K562 (cell line): ENCODE results near the gene TIMM44. TPM values are rescaled to one million over a fixed set of nuclear protein-coding genes. Genes with fewer than 3 reads are reported as not detected.
A peak's percentile ranks its signal among the peaks of the same experiment; 100 is the strongest.

Experiments used
- BACH1 ChIP-seq: fragments of 200-800 bp; sonication (Bioruptor generic); IDR thresholded peaks from 2 replicates; pipeline ENCODE4 v1.6.1; 2016; ENCODE audit warnings: missing genetic modification characterization, missing compliant biosample characterization
- BCL6 ChIP-seq: fragments of 250-450 bp; sonication (Bioruptor Pico); IDR thresholded peaks from 2 replicates; pipeline ENCODE4 v1.4.0; 2020
- CBX5 ChIP-seq: IDR thresholded peaks from 2 replicates; pipeline ENCODE4 v1.6.1; 2014; ENCODE audit warnings: low read depth, borderline replicate concordance
- CHD2 ChIP-seq: IDR thresholded peaks from 2 replicates; pipeline ENCODE4 v1.6.1; 2011; ENCODE audit warnings: low read depth, low read length
- DIDO1 ChIP-seq: fragments of 450-650 bp; IDR thresholded peaks from 2 replicates; pipeline ENCODE4 v1.6.1; 2016; ENCODE audit warnings: low read depth, missing biosample characterization, missing genetic modification characterization
- GABPB2 ChIP-seq: fragments of 250-450 bp; sonication (Bioruptor Pico); conservative IDR thresholded peaks from 2 replicates; pipeline ENCODE4 v1.5.1; 2021; ENCODE audit warnings: mild to moderate bottlenecking
- GTF2A2 ChIP-seq: IDR thresholded peaks from 2 replicates; pipeline ENCODE4 v1.6.1; 2016; ENCODE audit warnings: mild to moderate bottlenecking, missing genetic modification characterization, missing compliant biosample characterization
- KHSRP ChIP-seq: fragments of 450-650 bp; IDR thresholded peaks from 2 replicates; pipeline ENCODE4 v1.6.1; 2017
- LCOR ChIP-seq: sonication (generic); formaldehyde crosslinking; IDR thresholded peaks from 2 replicates; pipeline ENCODE4 v1.8.0; 2022; ENCODE audit warnings: mild to moderate bottlenecking, missing genetic modification reagents
- MLX ChIP-seq, 2 experiments: fragments of 450-650 bp in 1 of 2; sonication (generic) in 1 of 2; formaldehyde crosslinking; conservative IDR thresholded peaks; 2 replicates each; pipeline versions ENCODE4 v1.4.0 to v1.8.1; 2020 to 2022; ENCODE audit warnings: mild to moderate bottlenecking in 1 of 2, missing genetic modification reagents in 1 of 2
- NEUROD1 ChIP-seq: fragments of 150-350 bp; IDR thresholded peaks from 2 replicates; pipeline ENCODE4 v1.6.1; 2014; ENCODE audit warnings: borderline replicate concordance, low read length, low read depth; ENCODE audit not compliant: partially characterized antibody
- PHF20 ChIP-seq: fragments of 450-650 bp; IDR thresholded peaks from 2 replicates; pipeline ENCODE4 v1.6.1; 2018; ENCODE audit not compliant: partially characterized antibody
- PHF8 ChIP-seq: fragments of 200-600 bp; sonication (generic); IDR thresholded peaks from 2 replicates; pipeline ENCODE4 v1.6.1; 2012; ENCODE audit warnings: mixed run types, mild to moderate bottlenecking, inconsistent platforms, low read length, moderate library complexity, borderline replicate concordance
- SAFB2 ChIP-seq: fragments of 200-400 bp; formaldehyde crosslinking; IDR thresholded peaks from 2 replicates; pipeline ENCODE4 v1.6.1; 2018; ENCODE audit warnings: borderline replicate concordance, low read length, low read depth, moderate library complexity; ENCODE audit not compliant: severe bottlenecking
- SIX5 ChIP-seq, 2 experiments: IDR thresholded peaks; 2 replicates each; pipeline ENCODE4 v1.6.1; 2011; ENCODE audit warnings: low read length in 2 of 2, borderline replicate concordance in 1 of 2, low read depth in 1 of 2, mild to moderate bottlenecking in 1 of 2, moderate library complexity in 1 of 2; ENCODE audit not compliant: insufficient read depth in 1 of 2
- SP2 ChIP-seq: IDR thresholded peaks from 2 replicates; pipeline ENCODE4 v1.6.1; 2011; ENCODE audit warnings: mild to moderate bottlenecking, low read depth, low read length, moderate library complexity; ENCODE audit not compliant: poor library complexity, severe bottlenecking; ENCODE audit errors: extremely low read depth
- TBL1XR1 ChIP-seq, 2 experiments: IDR thresholded peaks; 2 replicates each; pipeline ENCODE4 v1.6.1; 2012; ENCODE audit warnings: improper control_type of control experiment in 2 of 2, low read length in 2 of 2, mild to moderate bottlenecking in 1 of 2
- YY1 ChIP-seq, 3 experiments: IDR thresholded peaks; 2 replicates each; pipeline ENCODE4 v1.6.1; 2011; ENCODE audit warnings: low read length in 2 of 3, mild to moderate bottlenecking in 2 of 3, moderate library complexity in 2 of 3, borderline replicate concordance in 1 of 3, control low read depth in 1 of 3, low read depth in 1 of 3; ENCODE audit not compliant: insufficient read depth in 3 of 3, insufficient replicate concordance in 2 of 3, control insufficient read depth in 1 of 3, insufficient read length in 1 of 3; ENCODE audit errors: extremely low read depth in 1 of 3
- ZNF140 ChIP-seq: fragments of 250-450 bp; sonication (Bioruptor Pico); IDR thresholded peaks from 2 replicates; pipeline ENCODE4 v1.8.0; 2021; ENCODE audit warnings: moderate library complexity, mild to moderate bottlenecking, inconsistent platforms
- ZNF639 ChIP-seq, 2 experiments: fragments of 200-800 bp in 1 of 2; sonication (Bioruptor generic) in 1 of 2; sonication (generic) in 1 of 2; formaldehyde crosslinking in 1 of 2; IDR thresholded peaks in 1 of 2; conservative IDR thresholded peaks in 1 of 2; 2 replicates each; pipeline versions ENCODE4 v1.5.0 to v1.6.1; 2016 to 2020; ENCODE audit warnings: missing compliant biosample characterization in 1 of 2, missing genetic modification characterization in 1 of 2, missing genetic modification reagents in 1 of 2
- ZNF655 ChIP-seq: fragments of 250-450 bp; sonication (Bioruptor Pico); IDR thresholded peaks from 2 replicates; pipeline ENCODE4 v1.5.0; 2021
- polyA plus RNA-seq, 8 experiments: library from polyadenylated mRNA; depleted of rRNA in 4 of 8; stranded (reverse) in 5 of 8; unstranded in 3 of 8; fragments of >200 nt; fragmentation: Nextera tagmentation in 2 of 8; fragmentation: Illumina TruSeq in 1 of 8; extraction: Ambion mirVana in 2 of 8; extraction: Trizol in 1 of 8; gene quantifications; 2 replicates each; pipeline versions ENCODE4 v1.2.1 to v1.2.3, GENCODE V29; 2011 to 2014; ENCODE audit warnings: inconsistent platforms in 1 of 8, missing spikeins in 1 of 8
- total RNA-seq, 7 experiments: library from RNA; depleted of rRNA in 6 of 7; stranded (reverse); fragments of >200 nt in 6 of 7; fragmentation: Illumina TruSeq in 2 of 7; extraction: Trizol in 2 of 7; gene quantifications; 2 replicates each; pipeline versions ENCODE4 v1.2.1 to v1.2.3, GENCODE V29; 2011 to 2021; ENCODE audit warnings: low replicate concordance in 1 of 7

TIMM44 gene
- total and polyA plus RNA-seq, 9 of the 15 experiments (the other 6 are each of a cell fraction or from before 2014, with no cell fraction given), result 10.3 to 231 (median 89.3) TPM

- no peak for TF ChIP-seq SAFB2
- no peak for TF ChIP-seq KHSRP
- peak; percentile 95 for TF ChIP-seq CHD2
- TF ChIP-seq MLX (CRISPR knock-in tag; conservative IDR thresholded peaks at IDR 0.05), result no peak
- TF ChIP-seq ZNF140 (CRISPR knock-in tag), result no peak
- peak; percentile 16 for TF ChIP-seq PHF20
- no peak for TF ChIP-seq TBL1XR1 (IDR thresholded peaks at IDR 0.05; ENCODE audit: low read length in 2 of 2)
- TF ChIP-seq SP2, result no peak
- 0 out of 2 replicates have a peak, but pooled peaks have one; percentile 27 for TF ChIP-seq DIDO1 (tag)
- no peak for TF ChIP-seq BCL6
- peak; percentile 57 for TF ChIP-seq NEUROD1
- no peak for TF ChIP-seq SIX5 (IDR thresholded peaks at IDR 0.05; ENCODE audit: borderline replicate concordance in 1 of 2, insufficient read depth in 1 of 2, low read depth in 1 of 2, low read length in 2 of 2)
- TF ChIP-seq ZNF655 (CRISPR knock-in tag), result no peak
- peak in 1 of 2 experiments; percentile 97; a peak in 2 of 4 replicates for TF ChIP-seq ZNF639 (CRISPR knock-in tag; conservative IDR thresholded peaks at IDR 0.05 in 1 of 2, IDR thresholded peaks at IDR 0.05 in 1 of 2)
- TF ChIP-seq GTF2A2 (tag), result no peak
- TF ChIP-seq LCOR (CRISPR knock-in tag), result 0 out of 2 replicates have a peak, but pooled peaks have one; percentile 34
- TF ChIP-seq GABPB2 (CRISPR knock-in tag), result no peak
- TF ChIP-seq YY1 (IDR thresholded peaks at IDR 0.05; ENCODE audit: borderline replicate concordance in 1 of 3, control insufficient read depth in 1 of 3, extremely low read depth in 1 of 3, insufficient read depth in 3 of 3, insufficient read length in 1 of 3, insufficient replicate concordance in 2 of 3, low read depth in 1 of 3, low read length in 2 of 3), result peak in 2 of 3 experiments; percentile 38 to 53
- no peak for TF ChIP-seq BACH1 (tag)
- TF ChIP-seq CBX5, result no peak
- peak; percentile 52; the same call in 1 of the 2 replicates for TF ChIP-seq PHF8
Observed at GRCh38 chr19:7919610-7920518, 23.6 kb downstream of the TIMM44 start, which contains the start of gene SNAPC2 (continued).
